LNCaP clone FGC (cell line): Measurements from ENCODE around the gene MMP28.

Source experiments
- DNase-seq: peaks from one replicate; pipeline ENCODE4 v3.0.0-alpha.2; 2011; ENCODE audit warnings: low read depth
- H3K4me3 ChIP-seq: 2 replicates; pipeline ENCODE4 v1.5.1; 2011; ENCODE audit warnings: mild to moderate bottlenecking, low read depth, low read length, control low read depth
- CTCF ChIP-seq: IDR thresholded peaks from 2 replicates; pipeline ENCODE4 v1.5.1; 2012; ENCODE audit warnings: mild to moderate bottlenecking; ENCODE audit not compliant: control insufficient read depth, insufficient read depth; ENCODE audit errors: extremely low read depth

Gene MMP28

GRCh38 chr17:35726127-35726952 is 69.1 kb downstream of the MMP28 start:
- no peak overlapping the region for H3K4me3 ChIP-seq
- no peak for TF ChIP-seq CTCF
- no peak for DNase-seq

- DNase-seq, result no peak
These were observed 69.7 kb downstream of the MMP28 start for GRCh38 chr17:35725802-35726126.

GRCh38 chr17:35725058-35725457 is 70.4 kb downstream of the MMP28 start:
- no peak for DNase-seq
- TF ChIP-seq CTCF, result no peak
- H3K4me3 ChIP-seq, result no peak overlapping the region

More at GRCh38 chr17:35725802-35726126, 69.7 kb downstream of the MMP28 start:
- TF ChIP-seq CTCF, result no peak
- H3K4me3 ChIP-seq, result no peak overlapping the region

- DNase-seq, result no peak
- no peak for TF ChIP-seq CTCF
These were observed 71.7 kb downstream of the MMP28 start for GRCh38 chr17:35723735-35724134.

GRCh38 chr17:35717475-35717874 is 78.0 kb downstream of the MMP28 start:
- H3K4me3 ChIP-seq, result no peak overlapping the region
- no peak for TF ChIP-seq CTCF
- DNase-seq, result no peak

More at GRCh38 chr17:35723735-35724134, 71.7 kb downstream of the MMP28 start:
- no peak overlapping the region for H3K4me3 ChIP-seq

DNA sequence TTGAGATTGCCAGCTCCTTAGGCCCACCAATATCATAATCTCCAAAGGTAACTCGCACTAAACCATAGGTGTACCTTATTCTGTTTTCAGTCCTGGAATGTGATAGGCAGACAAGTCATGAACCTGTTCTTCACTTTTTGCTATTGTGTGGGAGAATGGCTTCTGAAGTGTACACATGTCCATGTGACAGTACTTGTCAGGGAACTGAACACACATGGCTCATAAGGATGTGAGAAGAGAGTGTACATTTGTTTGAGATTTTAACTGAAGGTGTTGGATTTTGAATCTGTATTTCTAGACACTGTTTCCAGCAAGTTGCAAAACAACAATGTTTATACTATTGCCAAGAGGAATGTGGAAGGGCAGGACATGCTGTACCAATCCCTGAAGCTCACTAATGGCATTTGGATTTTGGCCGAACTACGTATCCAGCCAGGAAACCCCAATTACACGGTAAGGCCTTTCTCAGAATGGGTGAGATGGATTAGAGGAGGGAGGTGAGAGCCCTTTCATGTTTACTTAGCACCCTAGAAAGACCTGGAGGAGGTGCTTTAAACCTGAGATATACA is 78.5 kb downstream of the MMP28 start:
- H3K4me3 ChIP-seq, result no peak overlapping the region
- DNase-seq, result no peak
- TF ChIP-seq CTCF, result no peak
